A549 (cell line): ENCODE results near the gene NTM. TPM values are rescaled to one million over a fixed set of nuclear protein-coding genes. Genes with fewer than 3 reads are reported as not detected.
A peak's percentile ranks its signal among the peaks of the same experiment; 100 is the strongest.

Source experiments
- ATAC-seq, 2 experiments: fragments of 200-7000 bp in 1 of 2; fragments of >200 bp in 1 of 2; cut with Nextera tagmentation in 1 of 2; cut with Tn5 transposase in 1 of 2; 3 replicates each; pipeline versions ENCODE4 v1.8.0 to v1.9.1; 2018 to 2020; ENCODE audit warnings: mild to moderate bottlenecking in 1 of 2, moderate library complexity in 1 of 2
- CTCF ChIA-PET: fragments of 300-600 bp; sonication (Branson Sonifier 250); formaldehyde crosslinking; extraction: SDS; loops from one replicate; lab custom pipeline; 2021; ENCODE audit warnings: antibody characterized with exemption, inconsistent platforms; lab: Yijun Ruan, JAX
- POLR2A ChIA-PET: fragments of 350-600 bp; formaldehyde crosslinking; extraction: SDS; loops from one replicate; lab custom pipeline; 2021; ENCODE audit warnings: antibody characterized with exemption, inconsistent platforms; lab: Yijun Ruan, JAX
- DNase-seq, 2 experiments: peaks; one replicate each; pipeline versions ENCODE4 v3.0.0 to v3.0.0-alpha.2; 2011 to 2016; ENCODE audit warnings: low read depth in 1 of 2, low spot score in 1 of 2
- FAIRE-seq: peaks from 2 replicates; lab custom pipeline; 2011; peaks lifted over from hg19 to GRCh38; lab: Jason Lieb, UNC
- H3K27ac ChIP-seq, 2 experiments: fragments of >200 bp; sonication (Bioruptor Twin); formaldehyde crosslinking; 3 replicates each; pipeline ENCODE4 v1.5.1; 2016 to 2017
- H3K4me1 ChIP-seq: fragments of >200 bp; sonication (Bioruptor Twin); formaldehyde crosslinking; 3 replicates; pipeline ENCODE4 v1.6.1; 2016
- H3K4me2 ChIP-seq: fragments of >200 bp; sonication (Bioruptor Twin); formaldehyde crosslinking; 3 replicates; pipeline ENCODE4 v1.6.1; 2016
- H3K4me3 ChIP-seq: fragments of >200 bp; sonication (Bioruptor Twin); formaldehyde crosslinking; 3 replicates; pipeline ENCODE4 v1.5.1; 2016
- H3K9me3 ChIP-seq: fragments of >200 bp; sonication (Bioruptor Twin); formaldehyde crosslinking; 3 replicates; pipeline ENCODE4 v1.6.1; 2016
- BHLHE40 ChIP-seq: IDR thresholded peaks from 2 replicates; pipeline ENCODE4 v1.6.1; 2012; ENCODE audit warnings: low read depth, low read length, inconsistent platforms
- CBX8 ChIP-seq: fragments of 200-600 bp; sonication (generic); IDR thresholded peaks from 2 replicates; pipeline ENCODE4 v1.6.1; 2016
- EHMT2 ChIP-seq: fragments of 200-600 bp; sonication (generic); IDR thresholded peaks from 2 replicates; pipeline ENCODE4 v1.6.1; 2016; ENCODE audit warnings: antibody characterized with exemption, low read depth, mild to moderate bottlenecking, moderate library complexity
- EP300 ChIP-seq, 2 experiments: fragments of >200 bp; sonication (Bioruptor Twin); formaldehyde crosslinking; IDR thresholded peaks; 2 replicates in 1 of 2; 3 replicates in 1 of 2; pipeline ENCODE4 v1.6.1; 2016 to 2017
- ESRRA ChIP-seq: fragments of 150-350 bp; IDR thresholded peaks from 2 replicates; pipeline ENCODE4 v1.6.1; 2014; ENCODE audit warnings: mild to moderate bottlenecking, low read length, borderline replicate concordance
- GATA3 ChIP-seq: IDR thresholded peaks from 2 replicates; pipeline ENCODE4 v1.6.1; 2012; ENCODE audit warnings: borderline replicate concordance
- HEYL ChIP-seq: fragments of 250-450 bp; sonication (Bioruptor Pico); IDR thresholded peaks from 2 replicates; pipeline ENCODE4 v1.8.0; 2021; ENCODE audit warnings: mild to moderate bottlenecking, moderate library complexity
- HOXA7 ChIP-seq: fragments of 250-450 bp; sonication (Bioruptor Pico); IDR thresholded peaks from 2 replicates; pipeline ENCODE4 v1.5.0; 2020; ENCODE audit warnings: mild to moderate bottlenecking, moderate library complexity
- JUNB ChIP-seq: fragments of >200 bp; sonication (Bioruptor Twin); formaldehyde crosslinking; IDR thresholded peaks from 2 replicates; pipeline ENCODE4 v1.6.1; 2016
- MAZ ChIP-seq: fragments of 150-350 bp; IDR thresholded peaks from 2 replicates; pipeline ENCODE4 v1.6.1; 2014; ENCODE audit warnings: antibody characterized with exemption, low read depth, low read length, borderline replicate concordance
- RCOR1 ChIP-seq: fragments of 150-350 bp; IDR thresholded peaks from 2 replicates; pipeline ENCODE4 v1.6.1; 2014; ENCODE audit warnings: antibody characterized with exemption, low read length, low read depth
- TP53 ChIP-seq: fragments of 250-450 bp; sonication (Bioruptor Pico); IDR thresholded peaks from 2 replicates; pipeline ENCODE4 v1.5.0; 2021; ENCODE audit warnings: mild to moderate bottlenecking, moderate library complexity
- ZFP36 ChIP-seq: fragments of 450-650 bp; IDR thresholded peaks from 2 replicates; pipeline ENCODE4 v1.6.1; 2014; ENCODE audit warnings: borderline replicate concordance; ENCODE audit not compliant: partially characterized antibody
- ZSCAN20 ChIP-seq: fragments of 250-450 bp; sonication (Bioruptor Pico); IDR thresholded peaks from 2 replicates; pipeline ENCODE4 v1.8.0; 2022; ENCODE audit warnings: mild to moderate bottlenecking, moderate library complexity
- WGBS: methylation state at CpG from one replicate; pipeline ENCODE4 v1.1.6; 2017; ENCODE audit errors: missing lambda C conversion rate; 5-methylcytosine and 5-hydroxymethylcytosine counted together
- polyA plus RNA-seq, 4 experiments: library from polyadenylated mRNA; depleted of rRNA in 3 of 4; stranded (reverse); fragments of >200 nt; fragmentation: RNase III in 1 of 4; extraction: RNeasy Plus Mini Kit Qiagen cat#74134 plus additional on column Dnase treatment in 1 of 4; gene quantifications; 2 replicates in 3 of 4; 3 replicates in 1 of 4; pipeline ENCODE4 v1.2.3, GENCODE V29; 2011 to 2017
- TF ChIP-seq, protein P1 (sequence below): fragments of >200 bp; sonication (Bioruptor Twin); formaldehyde crosslinking; IDR thresholded peaks from 2 replicates; pipeline ENCODE4 v1.6.1; 2016
- TF ChIP-seq, protein P2 (sequence below): fragments of >200 bp; sonication (Bioruptor Twin); formaldehyde crosslinking; IDR thresholded peaks from 3 replicates; pipeline ENCODE4 v1.5.1; 2016
- TF ChIP-seq, protein P3 (sequence below): fragments of 200-600 bp; sonication (generic); IDR thresholded peaks from 2 replicates; pipeline ENCODE4 v1.6.1; 2016; ENCODE audit warnings: antibody characterized with exemption, mild to moderate bottlenecking, moderate library complexity
- TF ChIP-seq, protein P4 (sequence below): IDR thresholded peaks from 2 replicates; pipeline ENCODE4 v1.6.1; 2012; ENCODE audit warnings: low read depth, borderline replicate concordance

The NTM gene
- polyA plus RNA-seq, 2 of the 4 experiments (the other 2 are of a cell fraction), result not detected

DNA sequence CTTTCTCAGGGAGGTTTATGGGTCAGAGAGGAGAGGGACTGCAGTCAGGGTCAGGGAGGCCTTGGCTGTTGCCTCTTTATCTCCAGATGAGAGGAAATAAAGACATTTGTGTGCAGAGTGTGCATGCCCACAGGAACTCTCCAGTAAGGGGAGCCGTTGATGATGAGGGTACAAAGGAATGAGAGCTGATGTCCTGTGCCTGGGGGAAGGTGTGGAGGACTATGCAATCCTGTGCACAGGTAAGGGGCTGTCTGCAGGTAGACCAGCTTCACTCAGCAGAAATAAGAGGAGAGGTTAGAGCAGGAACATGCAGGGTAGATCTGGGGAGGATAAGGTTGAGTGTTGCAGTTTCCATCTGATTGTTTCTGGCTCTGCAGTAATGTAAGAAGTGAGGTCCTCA is 132.6 kb downstream of the NTM start:
- Histone ChIP-seq H3K4me1 (no peaks in the 10 kb centered on the region), H3K4me2 (no peak overlapping the region), H3K4me3 (no peak overlapping the region), H3K9me3 (no peaks in the 10 kb centered on the region), H3K27ac (no peak overlapping the region)
- CTCF ChIA-PET, result no interaction called here
- DNase-seq (no peak), FAIRE-seq (no peak), ATAC-seq (no peak)
- whole genome bisulfite sequencing, result 0% methylated on average over 1 of the region's 1 CpG
- TF ChIP-seq, protein P1, sequence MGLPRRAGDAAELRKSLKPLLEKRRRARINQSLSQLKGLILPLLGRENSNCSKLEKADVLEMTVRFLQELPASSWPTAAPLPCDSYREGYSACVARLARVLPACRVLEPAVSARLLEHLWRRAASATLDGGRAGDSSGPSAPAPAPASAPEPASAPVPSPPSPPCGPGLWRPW, result no peak
- TF ChIP-seq ZSCAN20 (CRISPR knock-in tag) (no peak), CBX8 (no peak)
- TF ChIP-seq, protein P2, sequence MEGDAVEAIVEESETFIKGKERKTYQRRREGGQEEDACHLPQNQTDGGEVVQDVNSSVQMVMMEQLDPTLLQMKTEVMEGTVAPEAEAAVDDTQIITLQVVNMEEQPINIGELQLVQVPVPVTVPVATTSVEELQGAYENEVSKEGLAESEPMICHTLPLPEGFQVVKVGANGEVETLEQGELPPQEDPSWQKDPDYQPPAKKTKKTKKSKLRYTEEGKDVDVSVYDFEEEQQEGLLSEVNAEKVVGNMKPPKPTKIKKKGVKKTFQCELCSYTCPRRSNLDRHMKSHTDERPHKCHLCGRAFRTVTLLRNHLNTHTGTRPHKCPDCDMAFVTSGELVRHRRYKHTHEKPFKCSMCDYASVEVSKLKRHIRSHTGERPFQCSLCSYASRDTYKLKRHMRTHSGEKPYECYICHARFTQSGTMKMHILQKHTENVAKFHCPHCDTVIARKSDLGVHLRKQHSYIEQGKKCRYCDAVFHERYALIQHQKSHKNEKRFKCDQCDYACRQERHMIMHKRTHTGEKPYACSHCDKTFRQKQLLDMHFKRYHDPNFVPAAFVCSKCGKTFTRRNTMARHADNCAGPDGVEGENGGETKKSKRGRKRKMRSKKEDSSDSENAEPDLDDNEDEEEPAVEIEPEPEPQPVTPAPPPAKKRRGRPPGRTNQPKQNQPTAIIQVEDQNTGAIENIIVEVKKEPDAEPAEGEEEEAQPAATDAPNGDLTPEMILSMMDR, result no peak
- POLR2A ChIA-PET, result no interaction called here

DNA sequence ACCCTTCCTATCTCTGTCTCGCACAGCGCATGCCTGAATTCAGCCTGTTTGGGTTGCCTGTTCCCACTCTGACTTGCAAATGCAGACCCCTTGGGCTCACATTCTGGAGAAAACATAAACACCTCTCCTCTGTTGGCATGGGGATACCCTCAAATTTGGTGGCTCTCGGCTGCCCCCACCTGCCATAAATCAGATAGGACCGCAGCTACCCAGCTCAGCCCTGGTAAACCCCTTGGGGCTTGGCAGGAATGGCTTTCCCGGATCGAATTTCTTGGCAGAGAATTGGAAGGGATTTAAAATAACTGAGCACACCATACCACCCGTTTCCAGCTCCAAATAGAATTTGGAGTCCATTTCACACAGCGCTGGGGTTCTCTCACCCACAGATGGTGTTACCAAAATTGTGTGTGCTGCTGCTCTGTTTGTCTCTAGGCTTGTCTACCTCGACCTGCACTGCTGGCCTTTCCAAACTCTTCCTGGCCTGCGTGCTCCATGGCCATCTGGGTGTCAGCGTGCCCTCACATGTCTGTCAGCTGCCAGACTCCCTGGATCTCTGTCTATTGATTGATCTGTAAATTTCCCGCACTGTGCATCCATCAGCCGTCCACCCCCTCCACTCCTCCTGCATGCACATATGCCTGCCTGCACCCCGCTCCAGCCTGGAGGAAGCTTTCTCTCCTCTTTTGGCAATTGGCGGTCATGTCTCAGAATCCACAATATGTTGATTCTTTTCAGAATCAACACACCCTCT is 134.0 kb downstream of the NTM start:
- Histone ChIP-seq H3K4me1 (no peaks in the 10 kb centered on the region), H3K4me3 (no peak overlapping the region), H3K27ac (no peak overlapping the region), H3K9me3 (no peaks in the 10 kb centered on the region), H3K4me2 (no peak overlapping the region)
- no peak for FAIRE-seq
- ChIA-PET CTCF (no interaction called here), POLR2A (no interaction called here)
- DNase-seq, result peak in 1 of 2 experiments; percentile 4
- TF ChIP-seq BHLHE40 (no peak), EHMT2 (no peak), HOXA7 (CRISPR knock-in tag) (no peak), MAZ (no peak), RCOR1 (no peak), TP53 (CRISPR knock-in tag) (no peak), ESRRA (no peak), HEYL (CRISPR knock-in tag) (no peak), JUNB (no peak), EP300 (IDR thresholded peaks at IDR 0.05) (no peak), ZFP36 (no peak), GATA3 (no peak)
- TF ChIP-seq, protein P3, sequence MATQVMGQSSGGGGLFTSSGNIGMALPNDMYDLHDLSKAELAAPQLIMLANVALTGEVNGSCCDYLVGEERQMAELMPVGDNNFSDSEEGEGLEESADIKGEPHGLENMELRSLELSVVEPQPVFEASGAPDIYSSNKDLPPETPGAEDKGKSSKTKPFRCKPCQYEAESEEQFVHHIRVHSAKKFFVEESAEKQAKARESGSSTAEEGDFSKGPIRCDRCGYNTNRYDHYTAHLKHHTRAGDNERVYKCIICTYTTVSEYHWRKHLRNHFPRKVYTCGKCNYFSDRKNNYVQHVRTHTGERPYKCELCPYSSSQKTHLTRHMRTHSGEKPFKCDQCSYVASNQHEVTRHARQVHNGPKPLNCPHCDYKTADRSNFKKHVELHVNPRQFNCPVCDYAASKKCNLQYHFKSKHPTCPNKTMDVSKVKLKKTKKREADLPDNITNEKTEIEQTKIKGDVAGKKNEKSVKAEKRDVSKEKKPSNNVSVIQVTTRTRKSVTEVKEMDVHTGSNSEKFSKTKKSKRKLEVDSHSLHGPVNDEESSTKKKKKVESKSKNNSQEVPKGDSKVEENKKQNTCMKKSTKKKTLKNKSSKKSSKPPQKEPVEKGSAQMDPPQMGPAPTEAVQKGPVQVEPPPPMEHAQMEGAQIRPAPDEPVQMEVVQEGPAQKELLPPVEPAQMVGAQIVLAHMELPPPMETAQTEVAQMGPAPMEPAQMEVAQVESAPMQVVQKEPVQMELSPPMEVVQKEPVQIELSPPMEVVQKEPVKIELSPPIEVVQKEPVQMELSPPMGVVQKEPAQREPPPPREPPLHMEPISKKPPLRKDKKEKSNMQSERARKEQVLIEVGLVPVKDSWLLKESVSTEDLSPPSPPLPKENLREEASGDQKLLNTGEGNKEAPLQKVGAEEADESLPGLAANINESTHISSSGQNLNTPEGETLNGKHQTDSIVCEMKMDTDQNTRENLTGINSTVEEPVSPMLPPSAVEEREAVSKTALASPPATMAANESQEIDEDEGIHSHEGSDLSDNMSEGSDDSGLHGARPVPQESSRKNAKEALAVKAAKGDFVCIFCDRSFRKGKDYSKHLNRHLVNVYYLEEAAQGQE, result no peak
- TF ChIP-seq, protein P4, sequence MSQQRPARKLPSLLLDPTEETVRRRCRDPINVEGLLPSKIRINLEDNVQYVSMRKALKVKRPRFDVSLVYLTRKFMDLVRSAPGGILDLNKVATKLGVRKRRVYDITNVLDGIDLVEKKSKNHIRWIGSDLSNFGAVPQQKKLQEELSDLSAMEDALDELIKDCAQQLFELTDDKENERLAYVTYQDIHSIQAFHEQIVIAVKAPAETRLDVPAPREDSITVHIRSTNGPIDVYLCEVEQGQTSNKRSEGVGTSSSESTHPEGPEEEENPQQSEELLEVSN, result no peak
- TF ChIP-seq, protein P2, result no peak
- peak in 1 of 2 experiments; percentile 31; a peak in 1 of 6 replicates for ATAC-seq
- 32% methylated on average over 11 of the region's 15 CpGs for WGBS
